Activated CD4-positive, CD25-positive, alpha-beta regulatory T cell treated with anti-CD3 and anti-CD28 coated beads, Interleukin-2, amount 50 U/mL, for 72 hours (primary cell): ENCODE data around the gene MYOM3.
"Not testable (repeated sequence)": the region's sequence is repeated elsewhere in the genome, so short reads cannot be mapped to it uniquely, and the experiment has no call there.

Experiments used
- DNase-seq: peaks from one replicate; pipeline ENCODE4 v3.0.0; 2021

MYOM3 gene

GRCh38 chr1:24022581-24023361 lies 89.2 kb downstream of the MYOM3 start:
- DNase-seq, result no peak

- no peak for DNase-seq
Observed at GRCh38 chr1:24021403-24022266, 90.3 kb downstream of the MYOM3 start.

- no peak for DNase-seq
Observed at GRCh38 chr1:24020470-24020869, 91.5 kb downstream of the MYOM3 start.

- DNase-seq, result no peak
Observed at GRCh38 chr1:24020025-24020424, 91.9 kb downstream of the MYOM3 start.

- DNase-seq, result no peak
Observed at GRCh38 chr1:24018611-24019580, 93.0 kb downstream of the MYOM3 start.

GRCh38 chr1:24015221-24016210 lies 96.4 kb downstream of the MYOM3 start:
- no peak for DNase-seq

- not testable (repeated sequence) for DNase-seq
Observed at GRCh38 chr1:24012878-24013277, 99.1 kb downstream of the MYOM3 start.

GRCh38 chr1:24010650-24011049 lies 101.3 kb downstream of the MYOM3 start:
- DNase-seq, result no peak

- DNase-seq, result no peak
Observed at GRCh38 chr1:24009406-24009805, 102.5 kb downstream of the MYOM3 start.

- DNase-seq, result not testable (repeated sequence)
Observed at GRCh38 chr1:24008574-24009184, 103.3 kb downstream of the MYOM3 start.

GRCh38 chr1:24007079-24007478 lies 104.9 kb downstream of the MYOM3 start:
- no peak for DNase-seq
